ENCODE results near the gene HOXB4.

DNA sequence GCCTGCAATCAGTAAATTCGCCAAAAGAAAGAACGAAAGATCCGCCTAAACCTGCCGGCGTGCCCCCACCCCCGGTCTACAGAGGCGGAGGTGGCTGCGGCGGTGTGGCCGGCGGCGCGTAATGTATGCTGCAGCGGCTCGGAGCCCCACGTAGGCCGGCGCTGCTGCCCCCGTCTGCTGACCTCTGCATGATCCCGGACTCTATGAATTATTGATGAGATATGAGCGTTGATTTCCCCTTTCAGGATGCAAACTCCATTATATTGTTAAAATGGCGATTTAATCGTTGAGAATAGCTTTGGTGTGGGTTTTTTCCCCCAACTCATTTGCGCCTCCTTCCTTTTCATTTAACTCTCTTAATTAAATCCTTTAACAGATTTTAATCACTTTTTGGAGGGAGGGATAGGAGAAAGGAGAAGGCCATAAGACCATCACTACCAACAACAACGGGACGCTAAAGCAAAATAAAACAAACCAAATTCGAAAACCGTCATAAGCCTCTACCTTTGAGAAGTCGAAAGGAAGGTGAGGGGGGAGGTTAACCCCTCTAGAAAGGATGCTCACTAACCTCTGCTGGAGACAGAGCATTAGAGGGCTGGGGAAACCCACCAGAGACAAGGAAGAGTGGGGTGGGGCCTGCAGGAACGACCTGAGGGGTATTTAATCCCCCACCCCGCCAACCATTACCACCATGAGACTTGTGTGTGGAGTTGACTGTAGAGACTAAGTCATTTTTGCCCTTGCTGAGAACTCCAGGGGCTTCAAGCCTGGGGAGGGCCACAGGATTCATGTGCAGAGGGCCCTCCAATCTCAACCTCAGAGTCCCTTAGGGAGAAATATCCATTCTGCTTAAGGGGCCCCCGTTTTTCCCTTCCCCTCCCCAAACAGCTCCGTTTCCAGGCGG, 8.5 kb upstream of the HOXB4 start:
- TF ChIP-seq, protein P1, sequence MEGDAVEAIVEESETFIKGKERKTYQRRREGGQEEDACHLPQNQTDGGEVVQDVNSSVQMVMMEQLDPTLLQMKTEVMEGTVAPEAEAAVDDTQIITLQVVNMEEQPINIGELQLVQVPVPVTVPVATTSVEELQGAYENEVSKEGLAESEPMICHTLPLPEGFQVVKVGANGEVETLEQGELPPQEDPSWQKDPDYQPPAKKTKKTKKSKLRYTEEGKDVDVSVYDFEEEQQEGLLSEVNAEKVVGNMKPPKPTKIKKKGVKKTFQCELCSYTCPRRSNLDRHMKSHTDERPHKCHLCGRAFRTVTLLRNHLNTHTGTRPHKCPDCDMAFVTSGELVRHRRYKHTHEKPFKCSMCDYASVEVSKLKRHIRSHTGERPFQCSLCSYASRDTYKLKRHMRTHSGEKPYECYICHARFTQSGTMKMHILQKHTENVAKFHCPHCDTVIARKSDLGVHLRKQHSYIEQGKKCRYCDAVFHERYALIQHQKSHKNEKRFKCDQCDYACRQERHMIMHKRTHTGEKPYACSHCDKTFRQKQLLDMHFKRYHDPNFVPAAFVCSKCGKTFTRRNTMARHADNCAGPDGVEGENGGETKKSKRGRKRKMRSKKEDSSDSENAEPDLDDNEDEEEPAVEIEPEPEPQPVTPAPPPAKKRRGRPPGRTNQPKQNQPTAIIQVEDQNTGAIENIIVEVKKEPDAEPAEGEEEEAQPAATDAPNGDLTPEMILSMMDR (IDR thresholded peaks at IDR 0.05), result no peak
- no peak for TF ChIP-seq POLR2A (IDR thresholded peaks at IDR 0.05)
